Naive B cell (primary cell): ENCODE measurements around the gene FCN2. TPM values are rescaled to one million over a fixed set of nuclear protein-coding genes. Genes with fewer than 3 reads are reported as not detected.

Experiments
- ATAC-seq, 2 donors: fragments of 150-1000 bp; cut with Tn5 transposase; 2 replicates each; pipeline ENCODE4 v1.10.0; 2021; ENCODE audit warnings: low read depth in 2 of 2, mild to moderate bottlenecking in 2 of 2, moderate library complexity in 2 of 2
- DNase-seq: peaks from one replicate; pipeline ENCODE4 v3.0.0; 2022
- H3K27ac Mint-ChIP-seq, 6 donors: one replicate each; pipeline ENCODE4 v1.8.0; 2020 to 2022; ENCODE audit warnings: mild to moderate bottlenecking in 6 of 6, mixed read lengths in 6 of 6, moderate library complexity in 5 of 6, inconsistent platforms in 2 of 6
- H3K27me3 Mint-ChIP-seq, 3 donors: one replicate each; pipeline ENCODE4 v1.8.0; 2021 to 2022; ENCODE audit warnings: mixed read lengths in 3 of 3, mild to moderate bottlenecking in 1 of 3
- H3K36me3 Mint-ChIP-seq, 2 donors: one replicate each; pipeline ENCODE4 v1.8.0; 2020 to 2022; ENCODE audit warnings: mixed read lengths in 2 of 2, inconsistent platforms in 1 of 2, mild to moderate bottlenecking in 1 of 2
- H3K4me1 Mint-ChIP-seq, 3 donors: one replicate each; pipeline ENCODE4 v1.8.0; 2020 to 2022; ENCODE audit warnings: mixed read lengths in 3 of 3, inconsistent platforms in 1 of 3, mild to moderate bottlenecking in 1 of 3, moderate library complexity in 1 of 3
- H3K4me3 Mint-ChIP-seq, 8 donors: one replicate each; pipeline ENCODE4 v1.8.0; 2020 to 2022; ENCODE audit warnings: mild to moderate bottlenecking in 8 of 8, mixed read lengths in 8 of 8, moderate library complexity in 8 of 8, inconsistent platforms in 2 of 8
- H3K9me3 Mint-ChIP-seq, 7 donors: one replicate each; pipeline ENCODE4 v1.8.0; 2020 to 2022; ENCODE audit warnings: mixed read lengths in 7 of 7, mild to moderate bottlenecking in 5 of 7, inconsistent platforms in 2 of 7, moderate library complexity in 1 of 7
- polyA plus RNA-seq, 6 donors: library from polyadenylated mRNA; unstranded; fragments of 300-500 nt; fragmentation: Illumina TruSeq; gene quantifications; one replicate each; pipeline ENCODE4 v1.2.3, GENCODE V29; 2021; ENCODE audit warnings: low read depth in 6 of 6

Gene FCN2
- polyA plus RNA-seq, 6 donors from 2014 or later: not detected

DNA sequence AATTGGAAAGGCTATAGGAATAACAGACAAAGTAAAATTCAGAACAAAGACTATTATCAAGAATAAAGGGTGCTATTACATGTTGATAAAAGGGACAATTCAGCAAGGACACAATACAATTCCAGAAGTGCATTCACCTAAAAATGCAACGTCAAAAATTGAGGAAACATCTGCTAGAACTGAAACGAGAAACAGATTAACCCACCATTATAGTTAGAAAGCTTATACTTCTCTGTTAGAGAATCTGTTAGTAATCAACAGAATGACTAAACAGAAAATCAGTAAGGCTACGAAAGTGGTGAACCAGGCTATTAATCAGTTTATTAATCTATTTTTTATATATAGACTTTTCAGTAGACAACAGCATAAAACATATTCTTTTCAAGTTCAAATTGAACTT lies 22.3 kb downstream of the FCN2 start:
- DNase-seq: no peak
- no peak for ATAC-seq
- H3K27me3 Mint-ChIP-seq: peaks cover 0 to 20% (median 10%) of the 10 kb centered on the region in 3 donors
- H3K36me3 Mint-ChIP-seq: peaks cover 5 to 16% of the 10 kb centered on the region in 2 donors
- H3K9me3 Mint-ChIP-seq: peaks cover 9 to 23% (median 15%) of the 10 kb centered on the region in 7 donors
- peak overlapping the region in 1 of 6 donors; percentile 16 for H3K27ac Mint-ChIP-seq
- H3K4me1 Mint-ChIP-seq: peaks cover 0 to 3% (median 0%) of the 10 kb centered on the region in 3 donors
- no peak overlapping the region for H3K4me3 Mint-ChIP-seq

DNA sequence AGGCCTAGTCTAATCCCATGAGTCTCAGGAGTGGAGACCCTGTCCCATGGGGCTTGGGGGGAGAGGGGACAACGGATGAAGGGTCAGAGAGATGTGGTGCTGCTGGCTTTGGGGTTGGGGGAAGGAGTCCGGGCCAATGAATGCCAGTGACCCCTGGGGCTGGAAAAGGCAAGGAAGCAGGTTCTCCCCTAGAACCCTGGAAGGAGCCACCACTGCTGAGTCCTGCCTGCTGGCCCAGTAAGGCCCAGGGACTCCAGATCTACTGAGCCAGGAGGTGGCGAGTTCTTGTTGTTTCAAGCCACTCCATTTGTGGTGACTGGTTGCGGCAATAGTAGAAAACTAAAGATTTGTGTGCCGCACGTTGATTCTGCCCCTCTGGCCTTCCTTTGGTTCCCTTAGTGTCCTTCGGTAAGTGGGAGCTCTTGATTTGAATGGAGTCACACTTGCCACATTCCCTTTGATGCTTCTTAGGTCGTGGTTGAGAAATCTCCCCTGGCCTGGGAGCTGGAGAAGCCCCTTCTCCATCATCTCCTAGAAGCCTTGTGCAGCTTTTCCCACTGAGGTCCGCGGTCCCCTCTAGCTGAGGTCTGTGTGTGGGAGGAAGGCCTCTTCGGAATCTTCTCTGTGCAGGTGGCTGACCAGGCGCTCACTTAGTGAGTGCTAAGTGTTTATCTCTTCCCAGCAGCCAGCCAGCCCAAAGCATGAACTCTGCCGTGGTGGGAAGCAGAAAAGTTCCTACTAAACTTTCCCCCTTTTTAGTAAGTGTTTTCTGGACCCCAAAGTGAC lies 28.1 kb downstream of the FCN2 start:
- peaks cover 16 to 35% (median 21%) of the 10 kb centered on the region in 3 donors for H3K27me3 Mint-ChIP-seq
- H3K4me3 Mint-ChIP-seq: peak overlapping the region in 1 of 8 donors; percentile 42
- no peak for ATAC-seq
- H3K9me3 Mint-ChIP-seq: peaks cover 0 to 4% (median 0%) of the 10 kb centered on the region in 7 donors
- H3K36me3 Mint-ChIP-seq: no peaks in the 10 kb centered on the region
- peaks cover 0 to 8% (median 4%) of the 10 kb centered on the region in 3 donors for H3K4me1 Mint-ChIP-seq
- no peak for DNase-seq
- H3K27ac Mint-ChIP-seq: no peak overlapping the region

DNA sequence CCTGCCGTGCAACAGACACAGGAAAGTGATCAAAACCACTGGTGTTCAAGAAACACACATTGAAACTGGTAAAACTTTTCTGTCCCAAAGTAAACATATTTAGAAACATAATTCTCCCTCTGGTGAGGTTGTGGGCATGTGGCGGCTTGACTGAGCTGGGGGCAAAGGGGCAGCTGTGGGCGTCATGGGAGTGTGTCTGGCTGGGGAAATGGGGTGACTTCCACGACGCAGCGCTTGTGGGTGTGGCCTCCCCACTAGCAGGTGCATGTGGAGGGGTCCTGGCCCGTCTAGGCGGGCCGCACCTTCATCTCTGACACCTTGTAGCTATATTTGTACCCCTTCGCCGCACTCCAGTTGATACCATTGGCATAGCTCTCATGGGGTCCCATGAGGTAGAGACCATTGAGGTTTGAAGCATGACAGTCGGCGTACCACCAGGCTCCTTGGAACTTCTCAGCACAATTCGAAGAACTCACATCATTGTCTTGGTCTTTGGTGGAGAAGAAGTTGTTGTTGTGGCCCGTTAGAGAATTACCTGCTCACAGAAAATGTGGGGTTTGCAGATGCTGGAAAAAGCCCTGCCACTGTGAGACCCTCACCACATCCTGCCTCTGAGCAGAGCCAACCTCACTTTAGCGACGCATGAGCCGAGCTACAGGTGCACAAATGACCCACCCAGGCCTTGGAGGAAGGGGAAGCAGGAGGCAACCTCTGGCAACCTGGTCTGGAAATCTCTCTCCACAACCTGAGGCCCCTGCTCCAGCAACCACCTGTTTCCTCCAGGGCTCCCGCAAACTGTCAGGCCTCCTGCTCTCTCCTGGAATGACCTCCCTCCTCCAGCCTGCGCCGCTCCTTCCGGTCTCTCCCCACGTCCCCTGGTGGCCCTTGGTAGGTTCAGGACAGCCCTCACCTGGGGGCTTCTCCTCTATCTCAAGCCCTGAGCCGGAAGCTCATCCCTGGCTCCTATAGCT lies 29.2 kb downstream of the FCN2 start:
- DNase-seq (no peak), ATAC-seq (no peak)
- Mint-ChIP-seq H3K36me3 (no peaks in the 10 kb centered on the region), H3K27me3 (peaks cover 13 to 39% (median 21%) of the 10 kb centered on the region in 3 donors), H3K4me3 (no peak overlapping the region), H3K4me1 (peaks cover 0 to 8% (median 4%) of the 10 kb centered on the region in 3 donors), H3K9me3 (peaks cover 0 to 4% (median 0%) of the 10 kb centered on the region in 7 donors), H3K27ac (no peak overlapping the region)

DNA sequence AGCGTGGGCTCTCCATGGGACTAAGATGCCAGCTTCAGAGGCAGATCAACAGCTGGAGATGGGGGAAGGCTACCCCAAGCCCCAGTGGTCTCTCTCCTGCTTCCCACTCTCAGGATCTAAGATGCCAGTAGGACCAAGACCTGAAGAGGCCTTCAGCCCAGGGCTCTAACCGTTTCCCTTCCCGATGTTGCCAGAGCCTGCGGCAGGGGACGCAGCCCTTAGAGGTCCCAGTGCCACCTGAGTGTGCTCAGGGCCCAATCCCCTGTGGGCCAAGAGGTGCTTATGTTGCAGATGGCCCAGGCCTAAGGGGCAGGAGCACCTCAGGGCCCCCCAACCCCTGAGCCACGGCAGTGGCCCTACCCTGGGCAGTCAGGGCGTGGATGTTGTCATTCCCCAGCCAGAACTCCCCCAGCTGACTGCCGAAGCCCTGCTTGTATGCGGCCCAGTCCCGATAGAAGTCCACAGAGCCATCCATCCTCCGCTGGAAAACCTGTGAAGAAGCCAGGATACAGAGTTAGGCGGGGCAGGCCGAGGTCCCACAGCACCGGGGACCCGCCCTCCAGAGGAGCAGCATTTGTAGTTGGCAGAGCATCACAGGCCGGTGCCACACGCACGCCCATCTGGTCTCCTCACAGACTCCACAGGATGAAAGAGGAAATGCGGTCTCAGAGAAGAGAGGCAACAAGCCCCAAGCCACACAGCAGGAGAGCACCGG lies 31.7 kb downstream of the FCN2 start:
- Mint-ChIP-seq H3K36me3 (no peaks in the 10 kb centered on the region), H3K4me3 (peak overlapping the region in 1 of 8 donors; percentile 18), H3K4me1 (peaks cover 3 to 8% (median 4%) of the 10 kb centered on the region in 3 donors), H3K27ac (no peak overlapping the region), H3K9me3 (no peaks in the 10 kb centered on the region), H3K27me3 (peaks cover 13 to 39% (median 29%) of the 10 kb centered on the region in 3 donors)
- DNase-seq: no peak
- no peak for ATAC-seq

DNA sequence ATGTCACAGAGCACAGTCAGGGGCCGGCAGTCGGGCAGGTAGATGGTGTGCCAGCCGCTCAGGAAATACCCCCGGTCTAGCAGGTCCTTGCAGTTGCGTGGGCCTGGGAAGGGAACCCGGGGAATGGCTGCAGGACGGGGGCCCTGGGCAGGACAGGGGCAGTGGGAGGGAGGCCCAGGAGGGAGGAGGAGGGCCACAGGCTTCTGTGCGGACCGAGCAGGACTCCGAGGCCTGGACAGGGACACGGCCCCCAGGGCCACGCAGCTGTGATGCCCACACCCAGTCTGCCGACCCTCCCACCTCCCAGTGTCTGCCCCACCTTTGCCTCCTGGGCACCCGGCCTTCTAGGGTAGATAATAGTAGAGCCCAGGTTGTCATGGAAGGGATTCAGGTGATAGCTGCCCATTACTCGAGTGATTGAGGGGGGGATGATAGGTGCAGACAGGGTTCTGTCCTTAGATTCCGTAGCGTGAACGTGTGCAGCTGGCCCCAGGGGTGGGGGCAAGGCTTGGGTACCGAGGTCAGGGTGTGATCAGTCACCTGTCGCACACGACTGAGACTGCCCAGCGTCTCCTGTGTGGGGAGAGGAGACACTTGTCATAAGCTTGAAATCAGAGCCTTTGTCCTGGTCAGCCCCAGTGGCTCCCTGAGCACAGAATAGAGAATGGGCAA lies 32.6 kb downstream of the FCN2 start:
- Mint-ChIP-seq H3K36me3 (peaks cover 0 to under 1% of the 10 kb centered on the region in 2 donors), H3K4me1 (peaks cover 4 to 11% (median 8%) of the 10 kb centered on the region in 3 donors)

DNA sequence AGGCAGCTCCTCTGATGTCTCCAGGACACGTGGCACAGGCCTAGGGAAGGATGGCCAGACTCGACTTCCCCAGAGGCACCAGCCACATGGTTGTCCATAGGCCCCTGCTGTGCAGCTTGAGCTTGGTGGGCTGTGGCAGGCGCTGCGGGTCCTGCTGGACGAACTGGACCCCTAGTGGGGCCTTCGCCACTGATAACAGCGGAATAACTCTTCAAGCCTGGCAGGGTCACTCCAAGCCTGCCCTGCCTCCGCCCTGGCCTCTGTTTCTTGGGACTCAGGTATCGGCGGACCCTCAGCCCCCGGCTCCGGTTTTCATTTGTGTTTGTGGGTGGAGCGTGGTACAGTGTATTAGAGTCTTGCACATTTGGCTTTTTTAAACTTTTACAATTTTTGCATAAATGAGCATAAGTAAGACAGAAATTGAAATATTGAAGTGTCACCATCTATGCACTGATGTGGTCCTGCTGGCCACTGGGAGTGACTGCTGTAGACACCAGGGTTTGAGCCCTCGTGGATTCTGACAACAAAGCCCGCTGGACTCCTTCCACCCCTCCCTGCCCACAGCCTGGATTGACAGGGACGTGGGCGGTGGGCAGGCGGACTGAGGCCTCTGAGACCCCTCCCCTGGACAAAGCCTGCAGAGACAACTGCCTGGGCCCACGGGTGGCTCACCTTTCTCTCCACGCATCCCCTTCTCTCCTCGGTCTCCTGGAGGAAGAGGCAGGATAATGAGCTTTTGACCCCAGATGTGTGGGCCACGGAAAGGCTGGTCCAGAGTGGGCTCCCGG lies 33.3 kb downstream of the FCN2 start:
- H3K27ac Mint-ChIP-seq: no peak overlapping the region
- H3K4me3 Mint-ChIP-seq: no peak overlapping the region
- ATAC-seq (no peak), DNase-seq (no peak)
- peaks cover 4 to 18% (median 8%) of the 10 kb centered on the region in 3 donors for H3K4me1 Mint-ChIP-seq
- peaks cover 0 to 8% (median 6%) of the 10 kb centered on the region in 7 donors for H3K9me3 Mint-ChIP-seq
- H3K36me3 Mint-ChIP-seq: peaks cover 5 to 7% of the 10 kb centered on the region in 2 donors
- peaks cover 13 to 48% (median 37%) of the 10 kb centered on the region in 3 donors for H3K27me3 Mint-ChIP-seq

More for the DNA sequence above, 32.6 kb downstream of the FCN2 start:
- H3K27me3 Mint-ChIP-seq: peaks cover 13 to 42% (median 29%) of the 10 kb centered on the region in 3 donors
- ATAC-seq: no peak
- H3K9me3 Mint-ChIP-seq: peaks cover 0 to under 1% (median 0%) of the 10 kb centered on the region in 7 donors
- DNase-seq: no peak
- peak overlapping the region in 2 of 6 donors; percentile 42 to 72 for H3K27ac Mint-ChIP-seq
- H3K4me3 Mint-ChIP-seq: no peak overlapping the region

DNA sequence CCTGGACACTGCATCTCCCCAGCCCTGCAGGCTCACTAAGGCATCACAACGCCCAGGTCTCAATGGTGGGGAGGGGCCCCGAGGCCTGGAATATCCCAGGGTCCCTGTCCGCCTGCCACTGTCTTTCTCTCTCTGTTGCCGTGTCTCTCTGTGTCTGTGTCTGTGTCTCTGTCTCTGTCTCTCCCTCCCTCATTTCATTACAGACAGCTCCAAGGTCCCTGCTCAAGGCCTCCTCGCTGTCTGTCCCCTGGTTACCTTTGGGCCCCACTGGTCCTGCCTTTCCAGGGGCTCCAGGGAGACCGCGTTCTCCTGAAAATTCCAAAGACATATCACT lies 33.9 kb downstream of the FCN2 start:
- peaks cover 2 to 19% (median 8%) of the 10 kb centered on the region in 3 donors for H3K4me1 Mint-ChIP-seq
- DNase-seq: no peak
- peaks cover 6 to 13% of the 10 kb centered on the region in 2 donors for H3K36me3 Mint-ChIP-seq
- no peak for ATAC-seq
- H3K27me3 Mint-ChIP-seq: peaks cover 14 to 43% (median 34%) of the 10 kb centered on the region in 3 donors
- H3K4me3 Mint-ChIP-seq: no peak overlapping the region
- no peak overlapping the region for H3K27ac Mint-ChIP-seq
- H3K9me3 Mint-ChIP-seq: peaks cover 2 to 13% (median 8%) of the 10 kb centered on the region in 7 donors

DNA sequence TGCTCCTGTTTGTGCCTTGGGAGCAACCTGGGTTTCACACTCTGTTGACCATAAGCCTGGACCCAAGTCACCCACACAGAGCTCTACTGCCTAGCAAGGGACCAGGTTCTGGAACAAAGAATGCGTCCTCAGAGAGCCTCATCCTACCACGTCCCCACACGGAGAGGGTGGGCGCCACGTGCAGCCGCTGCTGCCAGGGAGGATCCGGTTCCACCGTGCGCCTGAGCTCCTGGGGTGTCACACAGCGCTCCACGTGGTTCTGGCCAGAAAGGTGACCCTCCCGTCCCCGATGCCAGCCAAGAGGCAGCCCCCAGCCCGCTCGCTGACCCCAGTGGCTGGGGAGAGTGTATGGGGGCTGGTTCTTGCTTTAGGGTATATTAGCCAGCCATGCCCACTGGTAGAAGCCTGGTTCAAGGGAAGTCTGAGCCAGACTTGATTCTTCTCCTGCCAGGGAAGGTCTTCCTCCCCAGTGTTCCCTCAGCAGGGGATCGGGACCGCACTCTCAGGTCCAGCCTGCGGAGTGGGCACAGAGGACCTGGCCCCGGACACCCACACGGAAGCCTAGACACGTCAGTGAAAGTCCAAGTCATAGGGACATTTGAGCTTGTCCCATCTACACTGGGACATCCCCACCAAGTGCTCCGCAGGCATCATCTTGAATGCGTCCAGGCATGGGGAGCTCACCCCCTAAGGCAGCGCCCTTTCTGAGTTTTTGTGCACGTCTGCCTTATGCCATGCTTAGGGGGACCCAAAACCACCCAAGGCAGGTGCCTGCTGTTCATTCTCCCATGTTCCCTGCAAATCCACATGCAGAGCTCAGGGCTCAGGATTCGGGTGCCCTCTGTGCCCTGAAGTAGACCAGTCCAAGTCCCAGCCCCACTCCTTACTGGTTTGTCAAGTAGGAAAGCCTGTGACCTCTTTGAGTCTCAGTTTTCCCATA lies 34.7 kb downstream of the FCN2 start:
- no peak for DNase-seq
- Mint-ChIP-seq H3K27me3 (peaks cover 10 to 38% (median 25%) of the 10 kb centered on the region in 3 donors), H3K27ac (no peak overlapping the region), H3K36me3 (peaks cover 11 to 17% of the 10 kb centered on the region in 2 donors), H3K9me3 (peaks cover 6 to 19% (median 13%) of the 10 kb centered on the region in 7 donors), H3K4me3 (no peak overlapping the region), H3K4me1 (peaks cover 0 to 19% (median 4%) of the 10 kb centered on the region in 3 donors)
- no peak for ATAC-seq

DNA sequence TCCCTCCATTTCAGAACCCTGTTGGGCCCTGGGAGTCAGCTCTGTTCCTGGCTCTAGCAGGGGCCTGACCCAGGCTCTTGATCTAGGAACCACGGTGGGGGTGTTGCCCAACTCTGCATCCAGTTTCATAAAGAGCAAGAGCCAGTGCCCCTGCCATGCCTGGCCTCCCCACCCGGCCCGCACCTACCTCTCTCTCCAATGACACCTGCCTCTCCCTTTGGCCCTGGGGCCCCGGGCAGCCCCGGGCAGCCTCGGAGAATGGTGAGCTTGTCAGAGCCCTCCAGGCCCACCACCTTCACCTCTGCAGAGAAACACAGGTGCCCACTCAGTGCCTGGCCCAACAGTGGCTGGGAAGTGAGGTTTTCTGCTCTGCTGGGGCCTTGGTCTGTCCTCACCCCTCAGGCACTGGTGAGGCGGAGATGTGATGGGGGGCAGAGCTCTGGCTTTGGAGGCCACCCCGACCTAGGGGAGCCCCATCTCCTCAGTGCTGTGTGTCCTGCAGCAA lies 35.6 kb downstream of the FCN2 start:
- no peak for ATAC-seq
- Mint-ChIP-seq H3K27me3 (peaks cover 4 to 32% (median 16%) of the 10 kb centered on the region in 3 donors), H3K4me1 (peaks cover 0 to 19% (median 0%) of the 10 kb centered on the region in 3 donors), H3K9me3 (peaks cover 6 to 19% (median 13%) of the 10 kb centered on the region in 7 donors), H3K36me3 (peaks cover 11 to 17% of the 10 kb centered on the region in 2 donors), H3K27ac (peak overlapping the region in 1 of 6 donors; percentile 42), H3K4me3 (no peak overlapping the region)
- DNase-seq: no peak

DNA sequence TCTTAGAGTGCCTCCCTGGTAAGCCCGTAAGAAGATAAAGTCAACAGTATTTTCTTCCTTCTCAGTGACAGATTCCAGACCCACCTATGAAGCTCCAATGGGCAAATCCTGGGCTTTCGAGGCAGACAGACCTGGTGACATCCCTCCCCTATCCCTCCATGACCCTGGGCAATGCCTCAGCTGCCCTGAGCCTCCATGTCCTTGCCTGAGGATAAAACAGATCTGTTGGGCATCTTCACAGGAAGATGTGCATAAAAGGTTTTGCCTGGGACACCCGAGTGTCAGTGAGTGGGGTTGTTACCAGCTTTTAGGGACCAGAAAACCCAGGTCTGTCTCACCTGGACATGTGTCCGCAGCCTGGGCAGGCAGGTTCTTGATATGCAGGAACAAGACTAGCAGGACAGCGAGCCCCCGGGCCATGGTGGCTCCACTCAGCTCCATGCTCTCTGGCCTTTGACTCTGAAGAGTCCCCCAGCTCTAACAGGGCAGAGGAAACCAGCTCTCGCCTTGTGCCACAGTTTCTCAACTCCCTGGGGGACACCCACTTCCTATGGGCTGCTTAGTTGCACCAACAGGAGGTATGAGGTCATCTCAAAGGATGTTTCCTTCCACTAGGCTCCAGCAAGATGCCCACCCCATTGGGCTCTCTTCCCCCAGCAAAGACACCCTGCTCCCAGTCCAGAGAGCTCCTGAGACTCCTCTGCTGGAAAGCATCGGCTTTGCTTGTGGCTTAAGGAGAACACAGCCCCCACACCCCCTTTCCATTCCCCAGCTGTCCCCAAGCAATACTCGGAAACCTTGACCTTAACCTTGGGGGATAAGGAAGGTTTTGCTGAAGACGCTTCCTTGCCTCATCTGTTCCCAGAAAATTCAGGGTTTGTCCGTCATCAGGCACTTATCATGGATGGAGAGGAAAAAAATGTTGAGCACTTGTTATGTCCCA lies 37.1 kb downstream of the FCN2 start, which contains the start of gene FCN1:
Gene FCN1 (minus strand): TSS at position 482 of the 943 bp plus-strand sequence. CDS start 41 bp downstream, at position 441.
- Mint-ChIP-seq H3K27me3 (peaks cover 4 to 22% (median 16%) of the 10 kb centered on the region in 3 donors), H3K4me1 (peaks cover 0 to 19% (median 0%) of the 10 kb centered on the region in 3 donors), H3K36me3 (peaks cover 11 to 17% of the 10 kb centered on the region in 2 donors), H3K4me3 (peak within 1 kb of the TSS in 2 of 8 donors; percentile 21 to 44), H3K9me3 (peaks cover 6 to 19% (median 13%) of the 10 kb centered on the region in 7 donors), H3K27ac (no peak within 1 kb of the TSS)
- DNase-seq (no peak), ATAC-seq (no peak)
